Brain microvascular endothelial cell (primary cell): ENCODE measurements around the gene SYNGR1.

ENCODE experiments used
- DNase-seq: peaks from one replicate; pipeline ENCODE4 v3.0.0-alpha.2; 2020
- H3K27ac ChIP-seq: fragments of 250-450 bp; sonication (Bioruptor Pico); 2 replicates; pipeline ENCODE4 v1.5.1; 2020; ENCODE audit warnings: mild to moderate bottlenecking, moderate library complexity
- H3K27me3 ChIP-seq: fragments of 250-450 bp; sonication (Bioruptor Pico); replicated peaks from 2 replicates; pipeline ENCODE4 v1.5.1; 2020; ENCODE audit warnings: mild to moderate bottlenecking
- H3K36me3 ChIP-seq: fragments of 250-450 bp; sonication (Bioruptor Pico); replicated peaks from 2 replicates; pipeline ENCODE4 v1.5.1; 2020; ENCODE audit warnings: mild to moderate bottlenecking
- H3K4me3 ChIP-seq: 2 replicates; pipeline ENCODE4 v1.5.1; 2011; ENCODE audit warnings: low read depth, mild to moderate bottlenecking, control low read depth, low read length, moderate library complexity
- CTCF ChIP-seq: IDR thresholded peaks from 2 replicates; pipeline ENCODE4 v1.5.1; 2011; ENCODE audit warnings: low read depth, mild to moderate bottlenecking, moderate library complexity, low read length, control low read depth, inconsistent platforms; ENCODE audit errors: missing control alignments
- in situ Hi-C: cut with HindIII; loops from 2 replicates; pipeline ENCODE4 v1.10.0; 2017; ENCODE audit warnings: low sequenced_read_pairs, low pct_ligation_motif_present

Gene SYNGR1

DNA sequence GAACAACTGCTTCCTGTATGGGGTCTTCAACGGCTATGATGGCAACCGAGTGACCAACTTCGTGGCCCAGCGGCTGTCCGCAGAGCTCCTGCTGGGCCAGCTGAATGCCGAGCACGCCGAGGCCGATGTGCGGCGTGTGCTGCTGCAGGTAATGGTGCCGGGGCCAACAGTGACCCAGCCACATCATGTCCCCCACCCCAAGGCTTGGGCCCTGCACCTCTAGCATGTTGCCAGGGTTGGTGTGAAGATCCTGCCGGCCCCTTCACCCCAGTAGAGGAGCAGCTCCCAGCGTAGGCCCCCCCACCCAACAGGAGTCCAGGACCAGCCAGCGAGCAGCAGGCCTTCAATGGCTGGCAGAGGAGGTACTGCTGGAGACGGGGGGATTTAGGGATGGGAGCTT is 65.7 kb downstream of the SYNGR1 start:
- Histone ChIP-seq H3K36me3 (peaks cover 26% of the 10 kb centered on the region), H3K27ac (no peak overlapping the region), H3K27me3 (no peaks in the 10 kb centered on the region), H3K4me3 (no peak overlapping the region)
- no peak for DNase-seq
- in situ Hi-C loops, result loop anchor here (25.0 kb wide), 1 partner anchor 97 kb away; the partner anchor contains the start of genes ATF4 and MIEF1
- no peak for TF ChIP-seq CTCF

DNA sequence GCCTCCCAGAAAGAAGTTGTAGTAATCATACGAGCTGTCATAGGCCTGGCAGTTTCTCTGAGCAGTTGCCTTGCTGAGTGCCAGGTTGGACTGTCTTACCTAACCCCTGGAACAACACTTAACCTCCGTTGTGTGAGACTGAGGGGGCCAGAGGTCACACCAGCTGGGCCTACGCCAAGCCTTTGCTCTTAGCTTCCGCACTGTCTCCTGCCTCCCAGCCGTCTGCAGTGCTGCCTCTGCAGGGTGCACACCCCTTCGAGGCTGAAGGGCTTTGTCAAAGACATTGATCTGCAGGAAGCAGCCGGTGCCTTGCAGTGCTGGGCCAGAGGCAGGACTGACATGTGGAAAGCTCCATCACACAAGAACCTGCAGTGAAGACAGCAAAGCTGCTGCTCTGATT is 66.5 kb downstream of the SYNGR1 start:
- TF ChIP-seq CTCF, result no peak
- DNase-seq, result no peak
- H3K27me3 ChIP-seq, result no peaks in the 10 kb centered on the region
- no peak overlapping the region for H3K4me3 ChIP-seq
- H3K36me3 ChIP-seq, result peaks cover 31% of the 10 kb centered on the region
- no peak overlapping the region for H3K27ac ChIP-seq
- in situ Hi-C loops, result loop anchor here (25.0 kb wide), 1 partner anchor 96 kb away; the partner anchor contains the start of genes ATF4 and MIEF1

DNA sequence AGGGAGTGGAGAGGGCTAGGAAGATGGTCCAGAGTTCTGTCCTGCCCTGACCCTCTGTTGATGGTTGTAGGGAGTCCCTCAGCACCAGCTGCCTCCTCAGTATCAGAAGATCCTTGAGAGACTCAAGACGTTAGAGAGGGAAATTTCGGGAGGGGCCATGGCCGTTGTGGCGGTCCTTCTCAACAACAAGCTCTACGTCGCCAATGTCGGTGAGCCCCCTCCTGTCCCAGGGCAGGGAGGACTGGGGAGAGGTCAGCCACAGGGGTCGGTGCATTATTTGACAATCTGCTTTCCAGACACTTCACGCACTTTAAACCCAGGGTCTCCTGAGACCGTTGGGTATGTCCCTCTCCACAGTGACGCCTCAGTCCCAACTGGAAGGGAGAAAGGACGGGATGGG is 67.8 kb downstream of the SYNGR1 start:
- no peak for DNase-seq
- Histone ChIP-seq H3K4me3 (no peak overlapping the region), H3K27ac (no peak overlapping the region), H3K36me3 (peaks cover 37% of the 10 kb centered on the region), H3K27me3 (no peaks in the 10 kb centered on the region)
- TF ChIP-seq CTCF, result no peak
- in situ Hi-C loops, result loop anchor here (25.0 kb wide), 1 partner anchor 95 kb away; the partner anchor contains the start of genes ATF4 and MIEF1

- no peak overlapping the region for H3K27ac ChIP-seq
- in situ Hi-C loops, result loop anchor here (25.0 kb wide), 1 partner anchor 94 kb away; the partner anchor contains the start of genes ATF4 and MIEF1
- H3K36me3 ChIP-seq, result peaks cover 39% of the 10 kb centered on the region
- no peak for DNase-seq
- H3K4me3 ChIP-seq, result no peak overlapping the region
- no peak for TF ChIP-seq CTCF
- no peaks in the 10 kb centered on the region for H3K27me3 ChIP-seq
Measured at GRCh38 chr22:39418696-39419095, 68.9 kb downstream of the SYNGR1 start.

DNA sequence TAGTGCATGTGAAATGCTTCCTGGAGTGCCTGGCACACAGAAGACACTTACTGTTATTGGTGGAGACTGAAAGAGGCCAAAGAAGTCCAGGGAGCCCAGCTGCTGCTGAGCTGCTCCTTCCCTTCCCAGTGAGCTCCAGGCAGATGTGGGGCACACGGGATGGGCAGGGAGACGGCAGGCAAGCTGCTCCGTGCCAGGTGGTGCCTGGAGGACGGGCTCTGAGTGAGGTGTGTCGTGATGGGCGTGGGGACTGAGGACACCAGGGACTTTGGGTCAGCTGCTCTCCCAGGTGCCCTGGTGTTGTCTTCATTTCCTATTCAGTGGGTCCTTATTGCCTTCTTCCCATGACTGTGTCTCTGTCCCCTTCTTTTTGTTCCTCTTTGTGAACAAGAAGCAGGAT is 69.3 kb downstream of the SYNGR1 start:
- no peak overlapping the region for H3K4me3 ChIP-seq
- no peaks in the 10 kb centered on the region for H3K27me3 ChIP-seq
- in situ Hi-C loops, result loop anchor here (25.0 kb wide), 1 partner anchor 93 kb away; the partner anchor contains the start of genes ATF4 and MIEF1
- no peak for TF ChIP-seq CTCF
- H3K36me3 ChIP-seq, result peaks cover 42% of the 10 kb centered on the region
- no peak for DNase-seq
- H3K27ac ChIP-seq, result no peak overlapping the region

GRCh38 chr22:39419911-39420310 is 70.1 kb downstream of the SYNGR1 start:
- no peak overlapping the region for H3K27ac ChIP-seq
- no peak overlapping the region for H3K4me3 ChIP-seq
- H3K27me3 ChIP-seq, result no peaks in the 10 kb centered on the region
- in situ Hi-C loops, result loop anchor here (25.0 kb wide), 1 partner anchor 92 kb away; the partner anchor contains the start of genes ATF4 and MIEF1
- H3K36me3 ChIP-seq, result peaks cover 44% of the 10 kb centered on the region
- no peak for DNase-seq
- no peak for TF ChIP-seq CTCF
